Measurements from ENCODE around the gene KIF26B.

DNA sequence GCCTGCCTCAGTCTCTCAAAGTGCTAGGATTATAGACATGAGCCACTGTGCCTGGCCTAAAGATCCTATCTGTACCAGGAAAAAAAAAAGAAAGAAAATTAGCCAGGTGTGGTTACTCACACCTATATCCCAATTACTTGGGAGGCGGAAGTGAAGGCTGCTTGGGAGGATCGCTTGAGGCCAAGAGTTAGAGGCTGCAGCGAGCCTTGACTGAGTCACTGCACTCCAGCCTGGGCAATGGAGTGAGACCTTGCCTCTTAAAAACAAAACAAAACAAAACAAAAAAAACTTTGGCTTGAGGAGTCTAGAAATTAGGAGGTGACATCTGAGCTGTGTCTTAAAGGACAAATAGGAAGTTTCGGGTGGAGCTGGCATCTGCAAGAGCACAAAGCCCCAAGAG lies 38.7 kb upstream of the KIF26B start:
- TF ChIP-seq, protein P1, sequence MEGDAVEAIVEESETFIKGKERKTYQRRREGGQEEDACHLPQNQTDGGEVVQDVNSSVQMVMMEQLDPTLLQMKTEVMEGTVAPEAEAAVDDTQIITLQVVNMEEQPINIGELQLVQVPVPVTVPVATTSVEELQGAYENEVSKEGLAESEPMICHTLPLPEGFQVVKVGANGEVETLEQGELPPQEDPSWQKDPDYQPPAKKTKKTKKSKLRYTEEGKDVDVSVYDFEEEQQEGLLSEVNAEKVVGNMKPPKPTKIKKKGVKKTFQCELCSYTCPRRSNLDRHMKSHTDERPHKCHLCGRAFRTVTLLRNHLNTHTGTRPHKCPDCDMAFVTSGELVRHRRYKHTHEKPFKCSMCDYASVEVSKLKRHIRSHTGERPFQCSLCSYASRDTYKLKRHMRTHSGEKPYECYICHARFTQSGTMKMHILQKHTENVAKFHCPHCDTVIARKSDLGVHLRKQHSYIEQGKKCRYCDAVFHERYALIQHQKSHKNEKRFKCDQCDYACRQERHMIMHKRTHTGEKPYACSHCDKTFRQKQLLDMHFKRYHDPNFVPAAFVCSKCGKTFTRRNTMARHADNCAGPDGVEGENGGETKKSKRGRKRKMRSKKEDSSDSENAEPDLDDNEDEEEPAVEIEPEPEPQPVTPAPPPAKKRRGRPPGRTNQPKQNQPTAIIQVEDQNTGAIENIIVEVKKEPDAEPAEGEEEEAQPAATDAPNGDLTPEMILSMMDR (conservative IDR thresholded peaks at IDR 0.05; ENCODE audit: low read length) = no peak
- TF ChIP-seq EZH2phosphoT487 (IDR thresholded peaks at IDR 0.05; ENCODE audit: borderline replicate concordance, low read depth, low read length) = no peak

Data from OCI-LY7 (cell line).